Stomach (tissue), 4 donors: ENCODE measurements around the gene ZNF180.

ENCODE experiments used
- EP300 ChIP-seq: sonication (generic); formaldehyde crosslinking; IDR thresholded peaks from one replicate; pipeline ENCODE4 v1.6.1; 2017; ENCODE audit warnings: antibody characterized with exemption
- POLR2AphosphoS5 ChIP-seq, 3 donors: sonication (generic); formaldehyde crosslinking; IDR thresholded peaks; one replicate each; pipeline ENCODE4 v1.6.1; 2016; ENCODE audit warnings: antibody characterized with exemption in 3 of 3
- TF ChIP-seq, protein P1 (sequence below), 7 experiments: fragments of 450-650 bp in 4 of 7; fragments of 200-600 bp in 3 of 7; sonication (generic) in 3 of 7; IDR thresholded peaks; one replicate each; pipeline ENCODE4 v1.5.1; 2016 to 2019; ENCODE audit warnings: antibody characterized with exemption in 7 of 7, control low read depth in 2 of 7, mild to moderate bottlenecking in 1 of 7

DNA sequence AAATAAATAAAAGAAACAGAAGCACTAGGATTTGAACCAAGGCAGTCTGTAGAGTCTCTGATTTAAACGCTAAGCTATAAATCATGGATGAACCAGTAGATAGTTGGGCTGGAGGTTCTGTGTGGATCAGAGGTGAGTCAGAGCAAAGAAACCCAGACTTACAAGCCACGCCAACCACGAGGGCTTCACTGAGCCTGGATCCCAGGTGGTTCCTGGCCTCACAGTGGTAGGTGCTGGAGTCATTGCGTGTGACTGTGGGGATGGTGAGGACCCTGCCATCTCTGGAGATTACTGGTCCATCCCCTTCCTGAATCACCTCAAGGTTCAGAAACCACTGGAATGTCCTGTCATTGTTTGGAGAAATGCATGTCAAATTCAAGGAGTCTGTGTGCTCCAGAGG, 48.4 kb upstream of the ZNF180 start:
- TF ChIP-seq EP300 (no peak), POLR2AphosphoS5 (IDR thresholded peaks at IDR 0.05) (no peak)
- TF ChIP-seq, protein P1, sequence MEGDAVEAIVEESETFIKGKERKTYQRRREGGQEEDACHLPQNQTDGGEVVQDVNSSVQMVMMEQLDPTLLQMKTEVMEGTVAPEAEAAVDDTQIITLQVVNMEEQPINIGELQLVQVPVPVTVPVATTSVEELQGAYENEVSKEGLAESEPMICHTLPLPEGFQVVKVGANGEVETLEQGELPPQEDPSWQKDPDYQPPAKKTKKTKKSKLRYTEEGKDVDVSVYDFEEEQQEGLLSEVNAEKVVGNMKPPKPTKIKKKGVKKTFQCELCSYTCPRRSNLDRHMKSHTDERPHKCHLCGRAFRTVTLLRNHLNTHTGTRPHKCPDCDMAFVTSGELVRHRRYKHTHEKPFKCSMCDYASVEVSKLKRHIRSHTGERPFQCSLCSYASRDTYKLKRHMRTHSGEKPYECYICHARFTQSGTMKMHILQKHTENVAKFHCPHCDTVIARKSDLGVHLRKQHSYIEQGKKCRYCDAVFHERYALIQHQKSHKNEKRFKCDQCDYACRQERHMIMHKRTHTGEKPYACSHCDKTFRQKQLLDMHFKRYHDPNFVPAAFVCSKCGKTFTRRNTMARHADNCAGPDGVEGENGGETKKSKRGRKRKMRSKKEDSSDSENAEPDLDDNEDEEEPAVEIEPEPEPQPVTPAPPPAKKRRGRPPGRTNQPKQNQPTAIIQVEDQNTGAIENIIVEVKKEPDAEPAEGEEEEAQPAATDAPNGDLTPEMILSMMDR (IDR thresholded peaks at IDR 0.05), result no peak
